Measurements from ENCODE around the gene OR51F1. TPM values are rescaled to one million over a fixed set of nuclear protein-coding genes. Genes with fewer than 3 reads are reported as not detected.

Gene OR51F1
- total RNA-seq, 1 donor from 2014 or later: not detected

DNA sequence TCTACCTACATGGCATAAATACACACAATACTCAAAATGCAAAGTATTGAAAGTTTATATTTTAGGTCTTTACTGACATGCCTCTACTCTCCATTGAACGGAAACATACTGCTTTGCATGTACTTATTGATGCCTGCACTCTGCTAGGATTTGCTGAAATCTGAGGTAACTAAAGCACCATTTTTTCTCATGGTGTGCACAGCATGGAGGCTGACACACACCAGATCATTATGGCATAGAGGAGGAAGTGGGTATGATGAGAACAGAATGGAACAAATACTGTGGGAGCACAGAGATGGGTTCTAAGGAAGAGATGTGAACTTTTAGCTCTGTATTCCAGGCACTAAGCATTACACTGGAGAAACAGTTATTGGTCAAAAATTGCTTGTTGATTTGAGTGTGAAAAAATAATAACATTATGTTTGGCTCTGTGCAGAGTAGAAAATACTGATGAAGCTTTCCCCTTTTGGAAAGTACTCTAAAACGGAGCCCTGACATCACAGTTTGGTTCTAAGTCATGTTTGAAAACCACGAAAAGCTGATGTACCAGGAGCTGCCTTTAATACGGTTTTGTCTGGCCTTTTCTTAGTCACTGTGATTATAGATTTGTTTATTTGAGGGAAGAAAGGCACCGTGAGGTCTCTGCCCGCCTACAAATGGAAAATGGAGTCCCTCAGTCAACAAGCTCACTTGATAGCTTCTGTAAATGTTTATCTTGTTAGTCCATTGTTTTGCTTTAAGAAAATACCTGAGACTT lies 28.9 kb upstream of the OR51F1 start:
- POLR2A ChIA-PET: no interaction called here
- H3K27me3 Mint-ChIP-seq: no peaks in the 10 kb centered on the region
- no peaks in the 10 kb centered on the region for H3K36me3 Mint-ChIP-seq (ENCODE audit: low read depth)
- TF ChIP-seq, protein P1, sequence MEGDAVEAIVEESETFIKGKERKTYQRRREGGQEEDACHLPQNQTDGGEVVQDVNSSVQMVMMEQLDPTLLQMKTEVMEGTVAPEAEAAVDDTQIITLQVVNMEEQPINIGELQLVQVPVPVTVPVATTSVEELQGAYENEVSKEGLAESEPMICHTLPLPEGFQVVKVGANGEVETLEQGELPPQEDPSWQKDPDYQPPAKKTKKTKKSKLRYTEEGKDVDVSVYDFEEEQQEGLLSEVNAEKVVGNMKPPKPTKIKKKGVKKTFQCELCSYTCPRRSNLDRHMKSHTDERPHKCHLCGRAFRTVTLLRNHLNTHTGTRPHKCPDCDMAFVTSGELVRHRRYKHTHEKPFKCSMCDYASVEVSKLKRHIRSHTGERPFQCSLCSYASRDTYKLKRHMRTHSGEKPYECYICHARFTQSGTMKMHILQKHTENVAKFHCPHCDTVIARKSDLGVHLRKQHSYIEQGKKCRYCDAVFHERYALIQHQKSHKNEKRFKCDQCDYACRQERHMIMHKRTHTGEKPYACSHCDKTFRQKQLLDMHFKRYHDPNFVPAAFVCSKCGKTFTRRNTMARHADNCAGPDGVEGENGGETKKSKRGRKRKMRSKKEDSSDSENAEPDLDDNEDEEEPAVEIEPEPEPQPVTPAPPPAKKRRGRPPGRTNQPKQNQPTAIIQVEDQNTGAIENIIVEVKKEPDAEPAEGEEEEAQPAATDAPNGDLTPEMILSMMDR (IDR thresholded peaks at IDR 0.05): no peak
- DNase-seq (no peak), ATAC-seq (ENCODE audit: low read depth) (no peak)
- peaks cover 2% of the 10 kb centered on the region for H3K9me3 Mint-ChIP-seq
- intact Hi-C loops (cut with micrococcal nuclease): no loop called here
- CTCF ChIA-PET: no interaction called here
- H3K4me3 Mint-ChIP-seq: no peak overlapping the region
- H3K4me1 Mint-ChIP-seq: no peaks in the 10 kb centered on the region
- no peak overlapping the region for H3K27ac Mint-ChIP-seq

DNA sequence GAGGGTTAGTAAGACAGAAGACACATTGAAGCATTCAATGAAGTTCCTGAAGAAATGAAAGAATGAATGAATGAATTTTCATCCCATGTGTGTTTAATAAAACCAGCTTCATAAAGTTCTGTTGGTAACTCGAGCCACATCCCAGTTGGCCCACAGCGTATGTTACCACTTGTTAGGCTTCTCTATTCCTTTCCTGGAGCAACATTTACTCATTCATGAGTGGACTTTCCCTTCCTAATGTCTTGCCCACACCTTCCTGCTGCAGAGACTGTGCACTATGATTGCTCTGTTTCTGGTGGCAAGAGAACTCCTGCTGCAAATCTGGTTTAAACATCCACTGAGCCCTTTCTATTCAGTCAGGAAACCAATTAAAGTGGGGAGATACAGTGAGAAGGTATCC lies 27.5 kb upstream of the OR51F1 start:
- H3K4me1 Mint-ChIP-seq: no peaks in the 10 kb centered on the region
- DNase-seq: no peak
- CTCF ChIA-PET: no interaction called here
- intact Hi-C loops (cut with micrococcal nuclease): no loop called here
- H3K9me3 Mint-ChIP-seq: peaks cover 2% of the 10 kb centered on the region
- POLR2A ChIA-PET: no interaction called here
- no peak for ATAC-seq (ENCODE audit: low read depth)
- TF ChIP-seq, protein P1 (IDR thresholded peaks at IDR 0.05): no peak
- H3K36me3 Mint-ChIP-seq (ENCODE audit: low read depth): no peaks in the 10 kb centered on the region
- H3K27me3 Mint-ChIP-seq: no peaks in the 10 kb centered on the region
- H3K4me3 Mint-ChIP-seq: no peak overlapping the region
- H3K27ac Mint-ChIP-seq: no peak overlapping the region

DNA sequence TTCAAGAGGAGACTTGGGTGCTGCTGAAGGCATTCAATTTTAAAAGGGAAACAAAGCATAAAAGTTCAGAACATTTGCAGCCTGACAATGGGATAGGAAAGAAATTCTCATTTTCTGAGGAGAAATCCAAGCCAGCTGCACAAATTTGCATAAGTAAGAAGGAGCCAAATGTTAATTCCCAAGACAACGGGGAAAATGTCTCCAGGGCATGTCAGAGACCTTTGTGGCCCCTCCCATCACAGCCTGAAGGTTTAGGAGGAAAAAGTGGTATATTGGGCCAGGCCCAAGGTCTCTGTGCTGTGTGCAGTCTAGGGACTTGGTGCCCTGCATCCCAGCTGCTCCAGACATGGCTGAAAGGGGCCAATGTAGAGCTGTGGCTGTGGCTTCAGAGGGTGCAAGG lies 12.7 kb upstream of the OR51F1 start:
- no peak for DNase-seq
- POLR2A ChIA-PET: no interaction called here
- no peak overlapping the region for H3K4me3 Mint-ChIP-seq
- TF ChIP-seq, protein P1 (IDR thresholded peaks at IDR 0.05): no peak
- CTCF ChIA-PET: no interaction called here
- H3K4me1 Mint-ChIP-seq: no peaks in the 10 kb centered on the region
- H3K9me3 Mint-ChIP-seq: no peaks in the 10 kb centered on the region
- intact Hi-C loops (cut with micrococcal nuclease): no loop called here
- H3K27ac Mint-ChIP-seq: no peak overlapping the region
- H3K27me3 Mint-ChIP-seq: no peaks in the 10 kb centered on the region
- no peaks in the 10 kb centered on the region for H3K36me3 Mint-ChIP-seq (ENCODE audit: low read depth)
- ATAC-seq (ENCODE audit: low read depth): no peak

DNA sequence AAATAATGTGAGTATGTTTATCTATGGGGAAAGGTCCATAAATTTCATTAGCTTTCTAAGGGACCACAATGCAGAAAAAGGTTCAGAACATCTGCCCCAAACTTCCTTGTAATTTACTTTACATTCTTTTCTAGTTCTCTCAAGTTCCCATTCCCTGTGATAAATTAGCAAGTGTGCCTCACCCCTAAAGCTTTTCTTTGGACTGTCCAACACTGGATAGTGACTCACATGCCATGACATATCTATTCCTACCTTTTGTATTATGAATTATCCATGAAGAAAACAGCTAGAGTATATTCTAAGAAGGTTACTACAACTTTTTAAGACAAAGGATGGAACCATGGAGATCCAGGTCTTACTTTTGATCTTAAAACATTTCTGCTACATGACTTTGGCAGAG lies 1.6 kb downstream of the OR51F1 start:
- intact Hi-C loops (cut with micrococcal nuclease): no loop called here
- no peak for ATAC-seq (ENCODE audit: low read depth)
- Mint-ChIP-seq H3K36me3 (ENCODE audit: low read depth) (no peaks in the 10 kb centered on the region), H3K9me3 (no peaks in the 10 kb centered on the region), H3K4me1 (no peaks in the 10 kb centered on the region), H3K27me3 (no peaks in the 10 kb centered on the region), H3K27ac (no peak overlapping the region), H3K4me3 (no peak overlapping the region)
- TF ChIP-seq, protein P1 (IDR thresholded peaks at IDR 0.05): no peak
- POLR2A ChIA-PET: no interaction called here
- CTCF ChIA-PET: no interaction called here
- no peak for DNase-seq

DNA sequence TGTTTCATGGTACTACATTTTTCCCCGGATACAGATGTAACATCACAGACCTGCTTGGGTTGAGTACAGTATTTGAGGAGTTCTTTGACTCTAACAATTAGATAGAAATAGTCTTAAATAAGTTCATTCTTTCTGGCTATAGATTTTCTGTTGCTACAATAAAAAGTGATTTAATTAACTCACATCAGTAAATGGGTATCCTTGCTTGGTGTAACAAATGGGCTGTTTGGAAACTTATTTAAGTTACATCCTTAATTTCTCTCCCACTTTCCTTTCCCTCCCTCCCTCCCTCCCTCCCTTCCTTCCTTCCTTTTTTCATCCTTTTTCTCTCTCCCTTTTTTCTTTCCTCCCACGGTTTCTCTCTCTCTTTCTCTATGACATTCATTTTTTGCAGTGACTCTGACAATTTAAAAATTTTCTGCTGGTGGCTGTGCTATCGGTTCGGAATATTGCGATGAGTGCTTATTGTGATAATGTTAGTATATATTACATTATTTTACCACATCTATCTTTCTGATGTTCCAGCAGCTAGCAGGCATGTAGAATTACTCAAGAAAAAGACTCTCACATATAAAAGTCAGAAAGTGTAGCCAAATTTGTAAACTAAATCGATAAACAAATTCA lies 3.2 kb downstream of the OR51F1 start:
- TF ChIP-seq, protein P1 (IDR thresholded peaks at IDR 0.05): no peak
- POLR2A ChIA-PET: no interaction called here
- H3K36me3 Mint-ChIP-seq (ENCODE audit: low read depth): no peaks in the 10 kb centered on the region
- H3K27ac Mint-ChIP-seq: no peak overlapping the region
- no peaks in the 10 kb centered on the region for H3K4me1 Mint-ChIP-seq
- H3K9me3 Mint-ChIP-seq: no peaks in the 10 kb centered on the region
- ATAC-seq (ENCODE audit: low read depth) (no peak), DNase-seq (no peak)
- CTCF ChIA-PET: no interaction called here
- no peaks in the 10 kb centered on the region for H3K27me3 Mint-ChIP-seq
- H3K4me3 Mint-ChIP-seq: no peak overlapping the region
- intact Hi-C loops (cut with micrococcal nuclease): no loop called here
